ENCODE measurements around the gene ADAMTSL1. TPM values are rescaled to one million over a fixed set of nuclear protein-coding genes. Genes with fewer than 3 reads are reported as not detected.

ADAMTSL1 gene
- total and polyA plus RNA-seq, 2 experiments from 2014 or later, result 2.3 to 5.0 TPM

DNA sequence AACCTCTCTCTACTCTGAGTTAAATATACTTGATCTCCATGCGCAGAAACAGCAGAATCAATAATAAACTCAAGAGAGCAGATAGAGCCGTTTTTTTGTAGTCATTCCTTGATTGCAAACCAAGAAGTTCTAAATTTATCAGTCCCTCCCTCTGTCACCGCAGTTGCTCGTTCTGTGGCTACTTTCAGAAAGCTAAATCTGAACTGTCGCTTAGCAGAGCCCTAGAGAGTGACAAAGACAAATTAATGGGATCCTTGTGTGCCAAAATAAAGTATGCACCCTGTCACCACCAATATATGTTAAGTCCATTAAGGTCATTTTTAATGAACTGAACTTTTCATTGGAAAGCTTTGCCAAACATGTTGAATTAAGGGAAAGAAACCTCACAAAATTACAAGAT, 218.3 kb downstream of the ADAMTSL1 start:
- H3K27ac ChIP-seq (ENCODE audit: low read depth), result no peak overlapping the region

More for the DNA sequence above, 218.3 kb downstream of the ADAMTSL1 start:
- TF ChIP-seq, protein P1, sequence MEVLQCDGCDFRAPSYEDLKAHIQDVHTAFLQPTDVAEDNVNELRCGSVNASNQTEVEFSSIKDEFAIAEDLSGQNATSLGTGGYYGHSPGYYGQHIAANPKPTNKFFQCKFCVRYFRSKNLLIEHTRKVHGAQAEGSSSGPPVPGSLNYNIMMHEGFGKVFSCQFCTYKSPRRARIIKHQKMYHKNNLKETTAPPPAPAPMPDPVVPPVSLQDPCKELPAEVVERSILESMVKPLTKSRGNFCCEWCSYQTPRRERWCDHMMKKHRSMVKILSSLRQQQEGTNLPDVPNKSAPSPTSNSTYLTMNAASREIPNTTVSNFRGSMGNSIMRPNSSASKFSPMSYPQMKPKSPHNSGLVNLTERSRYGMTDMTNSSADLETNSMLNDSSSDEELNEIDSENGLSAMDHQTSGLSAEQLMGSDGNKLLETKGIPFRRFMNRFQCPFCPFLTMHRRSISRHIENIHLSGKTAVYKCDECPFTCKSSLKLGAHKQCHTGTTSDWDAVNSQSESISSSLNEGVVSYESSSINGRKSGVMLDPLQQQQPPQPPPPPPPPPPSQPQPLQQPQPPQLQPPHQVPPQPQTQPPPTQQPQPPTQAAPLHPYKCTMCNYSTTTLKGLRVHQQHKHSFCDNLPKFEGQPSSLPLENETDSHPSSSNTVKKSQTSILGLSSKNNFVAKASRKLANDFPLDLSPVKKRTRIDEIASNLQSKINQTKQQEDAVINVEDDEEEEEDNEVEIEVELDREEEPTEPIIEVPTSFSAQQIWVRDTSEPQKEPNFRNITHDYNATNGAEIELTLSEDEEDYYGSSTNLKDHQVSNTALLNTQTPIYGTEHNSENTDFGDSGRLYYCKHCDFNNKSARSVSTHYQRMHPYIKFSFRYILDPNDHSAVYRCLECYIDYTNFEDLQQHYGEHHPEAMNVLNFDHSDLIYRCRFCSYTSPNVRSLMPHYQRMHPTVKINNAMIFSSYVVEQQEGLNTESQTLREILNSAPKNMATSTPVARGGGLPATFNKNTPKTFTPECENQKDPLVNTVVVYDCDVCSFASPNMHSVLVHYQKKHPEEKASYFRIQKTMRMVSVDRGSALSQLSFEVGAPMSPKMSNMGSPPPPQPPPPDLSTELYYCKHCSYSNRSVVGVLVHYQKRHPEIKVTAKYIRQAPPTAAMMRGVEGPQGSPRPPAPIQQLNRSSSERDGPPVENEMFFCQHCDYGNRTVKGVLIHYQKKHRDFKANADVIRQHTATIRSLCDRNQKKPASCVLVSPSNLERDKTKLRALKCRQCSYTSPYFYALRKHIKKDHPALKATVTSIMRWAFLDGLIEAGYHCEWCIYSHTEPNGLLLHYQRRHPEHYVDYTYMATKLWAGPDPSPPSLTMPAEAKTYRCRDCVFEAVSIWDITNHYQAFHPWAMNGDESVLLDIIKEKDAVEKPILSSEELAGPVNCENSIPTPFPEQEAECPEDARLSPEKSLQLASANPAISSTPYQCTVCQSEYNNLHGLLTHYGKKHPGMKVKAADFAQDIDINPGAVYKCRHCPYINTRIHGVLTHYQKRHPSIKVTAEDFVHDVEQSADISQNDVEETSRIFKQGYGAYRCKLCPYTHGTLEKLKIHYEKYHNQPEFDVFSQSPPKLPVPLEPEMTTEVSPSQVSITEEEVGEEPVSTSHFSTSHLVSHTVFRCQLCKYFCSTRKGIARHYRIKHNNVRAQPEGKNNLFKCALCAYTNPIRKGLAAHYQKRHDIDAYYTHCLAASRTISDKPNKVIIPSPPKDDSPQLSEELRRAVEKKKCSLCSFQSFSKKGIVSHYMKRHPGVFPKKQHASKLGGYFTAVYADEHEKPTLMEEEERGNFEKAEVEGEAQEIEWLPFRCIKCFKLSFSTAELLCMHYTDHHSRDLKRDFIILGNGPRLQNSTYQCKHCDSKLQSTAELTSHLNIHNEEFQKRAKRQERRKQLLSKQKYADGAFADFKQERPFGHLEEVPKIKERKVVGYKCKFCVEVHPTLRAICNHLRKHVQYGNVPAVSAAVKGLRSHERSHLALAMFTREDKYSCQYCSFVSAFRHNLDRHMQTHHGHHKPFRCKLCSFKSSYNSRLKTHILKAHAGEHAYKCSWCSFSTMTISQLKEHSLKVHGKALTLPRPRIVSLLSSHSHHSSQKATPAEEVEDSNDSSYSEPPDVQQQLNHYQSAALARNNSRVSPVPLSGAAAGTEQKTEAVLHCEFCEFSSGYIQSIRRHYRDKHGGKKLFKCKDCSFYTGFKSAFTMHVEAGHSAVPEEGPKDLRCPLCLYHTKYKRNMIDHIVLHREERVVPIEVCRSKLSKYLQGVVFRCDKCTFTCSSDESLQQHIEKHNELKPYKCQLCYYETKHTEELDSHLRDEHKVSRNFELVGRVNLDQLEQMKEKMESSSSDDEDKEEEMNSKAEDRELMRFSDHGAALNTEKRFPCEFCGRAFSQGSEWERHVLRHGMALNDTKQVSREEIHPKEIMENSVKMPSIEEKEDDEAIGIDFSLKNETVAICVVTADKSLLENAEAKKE (CRISPR knock-in tag; IDR thresholded peaks at IDR 0.05), result no peak
- TF ChIP-seq, protein P2, sequence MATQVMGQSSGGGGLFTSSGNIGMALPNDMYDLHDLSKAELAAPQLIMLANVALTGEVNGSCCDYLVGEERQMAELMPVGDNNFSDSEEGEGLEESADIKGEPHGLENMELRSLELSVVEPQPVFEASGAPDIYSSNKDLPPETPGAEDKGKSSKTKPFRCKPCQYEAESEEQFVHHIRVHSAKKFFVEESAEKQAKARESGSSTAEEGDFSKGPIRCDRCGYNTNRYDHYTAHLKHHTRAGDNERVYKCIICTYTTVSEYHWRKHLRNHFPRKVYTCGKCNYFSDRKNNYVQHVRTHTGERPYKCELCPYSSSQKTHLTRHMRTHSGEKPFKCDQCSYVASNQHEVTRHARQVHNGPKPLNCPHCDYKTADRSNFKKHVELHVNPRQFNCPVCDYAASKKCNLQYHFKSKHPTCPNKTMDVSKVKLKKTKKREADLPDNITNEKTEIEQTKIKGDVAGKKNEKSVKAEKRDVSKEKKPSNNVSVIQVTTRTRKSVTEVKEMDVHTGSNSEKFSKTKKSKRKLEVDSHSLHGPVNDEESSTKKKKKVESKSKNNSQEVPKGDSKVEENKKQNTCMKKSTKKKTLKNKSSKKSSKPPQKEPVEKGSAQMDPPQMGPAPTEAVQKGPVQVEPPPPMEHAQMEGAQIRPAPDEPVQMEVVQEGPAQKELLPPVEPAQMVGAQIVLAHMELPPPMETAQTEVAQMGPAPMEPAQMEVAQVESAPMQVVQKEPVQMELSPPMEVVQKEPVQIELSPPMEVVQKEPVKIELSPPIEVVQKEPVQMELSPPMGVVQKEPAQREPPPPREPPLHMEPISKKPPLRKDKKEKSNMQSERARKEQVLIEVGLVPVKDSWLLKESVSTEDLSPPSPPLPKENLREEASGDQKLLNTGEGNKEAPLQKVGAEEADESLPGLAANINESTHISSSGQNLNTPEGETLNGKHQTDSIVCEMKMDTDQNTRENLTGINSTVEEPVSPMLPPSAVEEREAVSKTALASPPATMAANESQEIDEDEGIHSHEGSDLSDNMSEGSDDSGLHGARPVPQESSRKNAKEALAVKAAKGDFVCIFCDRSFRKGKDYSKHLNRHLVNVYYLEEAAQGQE (IDR thresholded peaks at IDR 0.05; ENCODE audit: unreplicated experiment), result no peak
- TF ChIP-seq ZNF114 (CRISPR knock-in tag; IDR thresholded peaks at IDR 0.05) (no peak), ZNF331 (CRISPR knock-in tag; IDR thresholded peaks at IDR 0.05; ENCODE audit: low read depth) (no peak), EZH2phosphoT487 (IDR thresholded peaks at IDR 0.05; ENCODE audit: unreplicated experiment) (no peak), POLR2AphosphoS5 (IDR thresholded peaks at IDR 0.05; ENCODE audit: low read depth) (no peak), STAT1 (IDR thresholded peaks at IDR 0.05; ENCODE audit: unreplicated experiment) (no peak), JUNB (IDR thresholded peaks at IDR 0.05; ENCODE audit: unreplicated experiment) (no peak), EZH2 (IDR thresholded peaks at IDR 0.05; ENCODE audit: low read depth, unreplicated experiment) (no peak), CREB1 (CRISPR knock-in tag; IDR thresholded peaks at IDR 0.05; ENCODE audit: low read depth) (no peak), NANOG (IDR thresholded peaks at IDR 0.05; ENCODE audit: borderline replicate concordance) (no peak)
- TF ChIP-seq, protein P3, sequence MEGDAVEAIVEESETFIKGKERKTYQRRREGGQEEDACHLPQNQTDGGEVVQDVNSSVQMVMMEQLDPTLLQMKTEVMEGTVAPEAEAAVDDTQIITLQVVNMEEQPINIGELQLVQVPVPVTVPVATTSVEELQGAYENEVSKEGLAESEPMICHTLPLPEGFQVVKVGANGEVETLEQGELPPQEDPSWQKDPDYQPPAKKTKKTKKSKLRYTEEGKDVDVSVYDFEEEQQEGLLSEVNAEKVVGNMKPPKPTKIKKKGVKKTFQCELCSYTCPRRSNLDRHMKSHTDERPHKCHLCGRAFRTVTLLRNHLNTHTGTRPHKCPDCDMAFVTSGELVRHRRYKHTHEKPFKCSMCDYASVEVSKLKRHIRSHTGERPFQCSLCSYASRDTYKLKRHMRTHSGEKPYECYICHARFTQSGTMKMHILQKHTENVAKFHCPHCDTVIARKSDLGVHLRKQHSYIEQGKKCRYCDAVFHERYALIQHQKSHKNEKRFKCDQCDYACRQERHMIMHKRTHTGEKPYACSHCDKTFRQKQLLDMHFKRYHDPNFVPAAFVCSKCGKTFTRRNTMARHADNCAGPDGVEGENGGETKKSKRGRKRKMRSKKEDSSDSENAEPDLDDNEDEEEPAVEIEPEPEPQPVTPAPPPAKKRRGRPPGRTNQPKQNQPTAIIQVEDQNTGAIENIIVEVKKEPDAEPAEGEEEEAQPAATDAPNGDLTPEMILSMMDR (conservative IDR thresholded peaks at IDR 0.05; ENCODE audit: low read depth in 2 of 2), result no peak
- TF ChIP-seq, protein P4, sequence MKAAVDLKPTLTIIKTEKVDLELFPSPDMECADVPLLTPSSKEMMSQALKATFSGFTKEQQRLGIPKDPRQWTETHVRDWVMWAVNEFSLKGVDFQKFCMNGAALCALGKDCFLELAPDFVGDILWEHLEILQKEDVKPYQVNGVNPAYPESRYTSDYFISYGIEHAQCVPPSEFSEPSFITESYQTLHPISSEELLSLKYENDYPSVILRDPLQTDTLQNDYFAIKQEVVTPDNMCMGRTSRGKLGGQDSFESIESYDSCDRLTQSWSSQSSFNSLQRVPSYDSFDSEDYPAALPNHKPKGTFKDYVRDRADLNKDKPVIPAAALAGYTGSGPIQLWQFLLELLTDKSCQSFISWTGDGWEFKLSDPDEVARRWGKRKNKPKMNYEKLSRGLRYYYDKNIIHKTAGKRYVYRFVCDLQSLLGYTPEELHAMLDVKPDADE (IDR thresholded peaks at IDR 0.05), result no peak
- Histone ChIP-seq H3F3A (replicated peaks; ENCODE audit: low read depth) (no peaks in the 10 kb centered on the region), H3K4me2 (no peak overlapping the region), H3K9me2 (ENCODE audit: insufficient read depth) (no peaks in the 10 kb centered on the region; the same call in 1 of the 2 replicates), H2AFZ (no peak overlapping the region), H3K79me2 (replicated peaks; ENCODE audit: insufficient read depth) (no peaks in the 10 kb centered on the region), H3K4me3 (no peak overlapping the region), H3K27me3 (ENCODE audit: insufficient read depth) (no peaks in the 10 kb centered on the region), H3K36me3 (ENCODE audit: insufficient read depth) (no peaks in the 10 kb centered on the region), H4K20me1 (replicated peaks; ENCODE audit: insufficient read depth) (no peaks in the 10 kb centered on the region), H3K4me1 (ENCODE audit: insufficient read depth) (no peaks in the 10 kb centered on the region)
- Mint-ChIP-seq H3K4me3 (no peak overlapping the region), H3K9me3 (peaks cover 28% of the 10 kb centered on the region), H3K36me3 (ENCODE audit: low read depth) (peaks cover 23% of the 10 kb centered on the region), H3K27ac (no peak overlapping the region), H3K4me1 (no peaks in the 10 kb centered on the region), H3K27me3 (ENCODE audit: insufficient read depth, low read depth, poor library complexity) (peaks cover 2% of the 10 kb centered on the region)
- ATAC-seq (no peak), DNase-seq (ENCODE audit: low spot score) (no peak)
